ENCODE data around the gene SUMF1.

Gene SUMF1

DNA sequence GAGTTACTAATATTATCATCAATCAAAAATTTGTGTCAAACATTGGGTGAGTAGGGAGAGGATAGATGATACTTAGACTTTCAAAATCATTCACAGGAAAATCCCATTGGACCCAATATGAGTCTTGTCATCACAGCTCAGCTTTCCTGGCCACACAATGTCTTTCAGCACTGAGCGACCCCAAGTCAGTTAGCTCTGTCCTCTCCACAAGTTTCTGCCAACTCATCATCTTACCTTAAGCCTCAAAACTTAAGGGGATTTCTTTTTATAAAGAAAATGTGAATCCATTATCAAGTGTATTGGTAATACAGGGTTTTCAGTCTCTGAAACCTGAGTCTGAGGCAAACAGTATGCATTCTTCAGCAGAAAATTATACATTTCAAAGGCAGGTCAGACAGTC is 55.8 kb downstream of the SUMF1 start:
- no peaks in the 10 kb centered on the region for H3K79me2 ChIP-seq (ENCODE audit: insufficient read depth, low read length)
- peaks cover 8% of the 10 kb centered on the region; the same call in 1 of the 2 replicates for H3K36me3 ChIP-seq (ENCODE audit: insufficient read depth, low read length)
- no peak overlapping the region for H3K27ac ChIP-seq (ENCODE audit: low read depth, low read length, poor library complexity, severe bottlenecking)
- H3F3A ChIP-seq (ENCODE audit: insufficient read depth, low read length), result no peaks in the 10 kb centered on the region
- H3K4me2 ChIP-seq (ENCODE audit: low read length), result no peak overlapping the region
- H3K4me1 ChIP-seq (ENCODE audit: insufficient read depth, low read length, severe bottlenecking), result no peaks in the 10 kb centered on the region
- no peaks in the 10 kb centered on the region for H3K27me3 ChIP-seq (ENCODE audit: insufficient read depth, low read length)
- H2AFZ ChIP-seq (ENCODE audit: low read length), result no peak overlapping the region
- H3K4me3 ChIP-seq (ENCODE audit: low read depth, low read length, poor library complexity, severe bottlenecking), result no peak overlapping the region
- TF ChIP-seq, protein P1, sequence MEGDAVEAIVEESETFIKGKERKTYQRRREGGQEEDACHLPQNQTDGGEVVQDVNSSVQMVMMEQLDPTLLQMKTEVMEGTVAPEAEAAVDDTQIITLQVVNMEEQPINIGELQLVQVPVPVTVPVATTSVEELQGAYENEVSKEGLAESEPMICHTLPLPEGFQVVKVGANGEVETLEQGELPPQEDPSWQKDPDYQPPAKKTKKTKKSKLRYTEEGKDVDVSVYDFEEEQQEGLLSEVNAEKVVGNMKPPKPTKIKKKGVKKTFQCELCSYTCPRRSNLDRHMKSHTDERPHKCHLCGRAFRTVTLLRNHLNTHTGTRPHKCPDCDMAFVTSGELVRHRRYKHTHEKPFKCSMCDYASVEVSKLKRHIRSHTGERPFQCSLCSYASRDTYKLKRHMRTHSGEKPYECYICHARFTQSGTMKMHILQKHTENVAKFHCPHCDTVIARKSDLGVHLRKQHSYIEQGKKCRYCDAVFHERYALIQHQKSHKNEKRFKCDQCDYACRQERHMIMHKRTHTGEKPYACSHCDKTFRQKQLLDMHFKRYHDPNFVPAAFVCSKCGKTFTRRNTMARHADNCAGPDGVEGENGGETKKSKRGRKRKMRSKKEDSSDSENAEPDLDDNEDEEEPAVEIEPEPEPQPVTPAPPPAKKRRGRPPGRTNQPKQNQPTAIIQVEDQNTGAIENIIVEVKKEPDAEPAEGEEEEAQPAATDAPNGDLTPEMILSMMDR (IDR thresholded peaks at IDR 0.05; ENCODE audit: low read length), result no peak
- TF ChIP-seq EZH2 (IDR thresholded peaks at IDR 0.05; ENCODE audit: borderline replicate concordance, low read length), result no peak
- no peaks in the 10 kb centered on the region for H3K9me2 ChIP-seq (ENCODE audit: low read depth, low read length)
- no peak overlapping the region for H3K9ac ChIP-seq (ENCODE audit: low read length)
- H3K9me3 ChIP-seq (ENCODE audit: low read length), result no peaks in the 10 kb centered on the region
- H4K20me1 ChIP-seq (ENCODE audit: insufficient read depth, low read length), result no peaks in the 10 kb centered on the region

GRCh38 chr3:4410606-4411005 is 56.5 kb downstream of the SUMF1 start:
- Histone ChIP-seq H3K79me2 (ENCODE audit: insufficient read depth, low read length) (no peaks in the 10 kb centered on the region), H3K4me3 (ENCODE audit: low read depth, low read length, poor library complexity, severe bottlenecking) (no peak overlapping the region), H2AFZ (ENCODE audit: low read length) (no peak overlapping the region), H3K36me3 (ENCODE audit: insufficient read depth, low read length) (peaks cover 8% of the 10 kb centered on the region; the same call in 1 of the 2 replicates), H4K20me1 (ENCODE audit: insufficient read depth, low read length) (no peaks in the 10 kb centered on the region), H3K9me2 (ENCODE audit: low read depth, low read length) (no peaks in the 10 kb centered on the region), H3K4me1 (ENCODE audit: insufficient read depth, low read length, severe bottlenecking) (no peaks in the 10 kb centered on the region), H3F3A (ENCODE audit: insufficient read depth, low read length) (no peaks in the 10 kb centered on the region), H3K4me2 (ENCODE audit: low read length) (no peak overlapping the region), H3K9ac (ENCODE audit: low read length) (no peak overlapping the region), H3K27me3 (ENCODE audit: insufficient read depth, low read length) (no peaks in the 10 kb centered on the region), H3K27ac (ENCODE audit: low read depth, low read length, poor library complexity, severe bottlenecking) (no peak overlapping the region), H3K9me3 (ENCODE audit: low read length) (no peaks in the 10 kb centered on the region)
- TF ChIP-seq, protein P1 (IDR thresholded peaks at IDR 0.05; ENCODE audit: low read length), result no peak
- no peak for TF ChIP-seq EZH2 (IDR thresholded peaks at IDR 0.05; ENCODE audit: borderline replicate concordance, low read length)

- Histone ChIP-seq H3K9ac (ENCODE audit: low read length) (no peak overlapping the region), H3F3A (ENCODE audit: insufficient read depth, low read length) (no peaks in the 10 kb centered on the region), H3K79me2 (ENCODE audit: insufficient read depth, low read length) (no peaks in the 10 kb centered on the region), H4K20me1 (ENCODE audit: insufficient read depth, low read length) (no peaks in the 10 kb centered on the region), H3K4me3 (ENCODE audit: low read depth, low read length, poor library complexity, severe bottlenecking) (no peak overlapping the region), H3K36me3 (ENCODE audit: insufficient read depth, low read length) (peaks cover 8% of the 10 kb centered on the region; the same call in 1 of the 2 replicates), H3K27ac (ENCODE audit: low read depth, low read length, poor library complexity, severe bottlenecking) (no peak overlapping the region), H3K4me1 (ENCODE audit: insufficient read depth, low read length, severe bottlenecking) (no peaks in the 10 kb centered on the region), H3K27me3 (ENCODE audit: insufficient read depth, low read length) (no peaks in the 10 kb centered on the region), H3K4me2 (ENCODE audit: low read length) (no peak overlapping the region), H2AFZ (ENCODE audit: low read length) (no peak overlapping the region), H3K9me2 (ENCODE audit: low read depth, low read length) (no peaks in the 10 kb centered on the region), H3K9me3 (ENCODE audit: low read length) (no peaks in the 10 kb centered on the region)
- no peak for TF ChIP-seq EZH2 (IDR thresholded peaks at IDR 0.05; ENCODE audit: borderline replicate concordance, low read length)
- TF ChIP-seq, protein P1 (IDR thresholded peaks at IDR 0.05; ENCODE audit: low read length), result no peak
Observed at GRCh38 chr3:4409971-4410573, 57.0 kb downstream of the SUMF1 start.

Data from OCI-LY1 (cell line).